ENCODE data around the gene PSMB2.
A peak's percentile ranks its signal among the peaks of the same experiment; 100 is the strongest.

PSMB2 gene

DNA sequence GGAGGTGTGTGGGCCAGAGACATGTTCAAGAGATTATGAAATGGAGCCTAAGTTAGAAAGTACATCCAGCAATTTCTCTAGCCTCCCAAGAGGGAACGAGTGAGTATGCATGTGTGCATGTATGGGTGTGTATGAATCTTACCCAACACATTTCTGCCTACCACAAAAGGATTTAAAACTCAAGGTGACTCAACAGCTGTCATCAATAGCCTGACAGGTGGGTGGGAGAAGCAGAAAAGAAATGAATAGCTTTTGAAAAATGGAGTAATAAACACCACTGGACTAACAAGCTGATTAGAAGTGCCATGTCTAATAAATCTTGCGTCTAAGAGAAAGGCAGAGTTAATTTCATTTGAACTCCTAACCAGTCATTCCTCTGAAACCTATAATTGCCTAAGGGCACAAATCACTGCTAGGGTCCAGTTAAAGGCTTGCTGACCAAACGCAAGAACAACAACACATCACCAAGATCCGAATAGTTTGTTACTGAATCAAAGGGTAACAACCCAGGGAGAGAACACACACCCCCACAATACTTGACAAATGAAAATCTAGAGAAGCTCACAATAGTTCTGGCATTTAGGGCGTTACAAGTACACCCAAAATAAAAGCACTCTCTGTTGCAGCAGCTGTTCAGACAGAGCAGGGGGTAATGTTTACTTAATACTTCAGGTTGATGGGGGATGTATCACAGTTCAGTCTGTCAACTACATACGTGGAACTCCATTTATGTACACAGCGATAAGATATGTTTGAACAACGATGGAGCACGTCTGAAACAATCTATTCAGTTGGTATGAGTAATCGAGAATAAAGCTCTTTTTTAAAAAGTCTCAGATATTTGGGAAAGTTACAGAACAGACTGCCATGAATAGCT, 85.5 kb downstream of the PSMB2 start:
- peak; percentile 52 for DNase-seq

DNA sequence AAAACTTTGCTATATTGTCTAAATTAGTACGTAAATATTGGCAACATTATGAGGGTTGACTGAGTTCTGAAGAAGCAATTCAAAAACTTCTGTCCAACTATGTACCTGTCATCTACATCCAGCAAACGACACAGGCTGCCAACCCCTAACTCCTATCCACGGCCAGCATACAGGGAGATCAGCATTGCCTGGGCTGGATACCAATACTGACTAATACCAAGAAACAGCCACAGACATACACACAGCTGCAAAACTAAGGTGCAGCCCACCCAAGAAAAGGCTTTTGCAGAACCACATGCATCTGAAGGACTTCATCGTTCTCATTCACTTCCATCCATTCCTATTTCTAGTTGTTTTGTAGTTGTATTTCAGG, 86.1 kb downstream of the PSMB2 start:
- DNase-seq = no peak

DNA sequence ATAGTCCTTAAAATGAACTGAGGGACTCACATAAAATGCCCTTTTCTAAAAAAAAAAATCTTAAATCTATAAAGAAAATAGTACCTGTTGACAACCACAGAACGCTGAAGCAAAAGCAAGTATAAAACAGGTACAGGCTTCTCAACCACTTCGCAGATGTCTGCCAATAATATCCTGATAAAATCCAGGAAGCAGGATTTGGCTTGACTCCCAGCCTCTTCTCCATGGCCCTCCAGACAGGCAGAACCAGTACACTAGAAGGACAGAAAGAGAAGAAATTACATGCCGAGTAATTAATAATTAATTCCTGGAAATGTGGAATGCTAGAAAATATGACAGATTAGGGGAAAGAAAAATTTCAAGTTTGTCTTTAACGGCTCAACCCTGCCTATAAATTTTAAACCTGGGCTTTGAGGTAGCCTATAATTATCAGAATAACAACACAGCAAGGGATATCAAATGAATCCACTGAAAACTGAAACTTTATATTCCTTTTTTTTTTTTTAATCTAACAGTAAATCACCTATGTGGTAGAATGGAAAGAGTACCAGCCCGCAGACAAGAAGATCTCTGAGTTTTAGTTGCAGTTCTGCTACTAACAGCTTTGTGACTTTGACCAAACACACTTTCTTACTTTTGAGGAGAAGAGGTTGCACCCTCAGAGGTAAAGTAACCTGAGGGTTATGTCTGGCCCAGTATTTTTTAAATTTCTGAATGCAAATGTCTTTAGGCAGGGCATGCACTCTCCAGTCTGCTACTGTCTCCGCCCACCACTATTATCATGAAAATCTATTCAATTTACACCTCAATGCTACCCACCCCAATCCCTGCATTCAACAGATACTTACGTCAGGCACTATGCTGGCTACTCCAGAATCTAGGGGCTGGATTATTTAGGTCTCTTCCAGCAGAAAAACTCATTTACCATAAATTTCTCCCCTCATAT, 86.8 kb downstream of the PSMB2 start:
- no peak for DNase-seq

DNA sequence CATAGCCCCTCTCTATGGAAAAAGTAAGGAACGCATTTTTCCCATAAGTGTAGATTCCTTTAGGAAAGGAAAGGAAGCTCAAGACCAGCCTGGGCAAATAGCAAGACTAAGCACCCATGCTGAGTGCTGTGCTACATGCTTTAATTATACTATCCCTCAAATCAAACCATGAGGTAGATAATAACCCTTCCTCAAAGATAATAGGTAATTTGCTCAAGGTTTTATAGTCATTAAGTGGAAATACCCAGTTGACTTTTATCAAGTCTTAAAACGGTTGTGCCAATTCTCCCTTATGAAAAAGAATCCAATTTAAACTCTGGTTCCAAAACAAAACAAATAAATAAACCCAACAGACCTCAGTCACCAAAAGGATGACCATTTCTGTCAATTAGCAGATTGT, 87.5 kb downstream of the PSMB2 start:
- DNase-seq = no peak

Data from NCI-H226 (cell line).